Measurements from ENCODE around the gene LARP6.
A peak's percentile ranks its signal among the peaks of the same experiment; 100 is the strongest.
"Not testable (repeated sequence)": the region's sequence is repeated elsewhere in the genome, so short reads cannot be mapped to it uniquely, and the experiment has no call there.

The LARP6 gene

DNA sequence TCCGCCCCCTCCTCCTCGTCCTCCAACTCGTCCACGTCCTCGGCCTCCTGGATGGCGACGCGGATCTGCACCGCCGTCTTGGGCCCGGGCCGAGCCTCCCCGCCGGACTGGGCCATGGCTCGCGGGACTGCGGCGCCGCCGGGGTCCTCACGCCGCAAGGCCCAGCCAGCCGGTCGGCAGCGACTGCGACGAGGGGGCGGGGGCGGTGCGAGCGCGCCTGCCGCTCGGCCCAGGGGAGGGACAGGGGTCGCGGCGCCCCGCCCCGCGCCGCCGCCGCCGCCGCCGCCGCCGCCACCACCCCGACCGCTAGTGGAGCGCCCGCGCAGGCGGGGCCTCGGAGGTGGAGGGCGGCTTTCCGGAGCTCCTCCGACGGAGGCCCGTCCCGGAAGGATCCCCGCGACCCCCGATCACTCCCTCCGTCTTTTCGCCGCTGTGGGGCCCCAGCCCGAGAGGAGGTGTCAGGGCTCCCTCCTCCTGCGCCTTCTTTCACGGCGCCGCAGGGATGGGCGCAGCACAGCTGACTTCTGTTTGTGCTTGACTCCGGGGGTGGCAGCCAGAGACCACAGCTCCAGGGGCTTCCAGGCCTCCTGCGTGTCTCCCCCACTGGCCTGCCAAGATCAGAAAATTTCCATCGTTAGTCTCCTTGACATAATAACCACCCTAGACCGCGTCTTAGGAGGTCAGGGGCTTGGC is at the start of gene LARP6:
Gene LARP6 (minus strand): TSS at position 185 of the 693 bp plus-strand sequence. CDS start 69 bp downstream, at position 116.
- peak; percentile 25 for DNase-seq

- DNase-seq, result no peak
Measured at GRCh38 chr15:70902107-70902506, 48.1 kb upstream of the LARP6 start.

- no peak for DNase-seq
Measured at GRCh38 chr15:70892912-70893560, 39.1 kb upstream of the LARP6 start.

DNA sequence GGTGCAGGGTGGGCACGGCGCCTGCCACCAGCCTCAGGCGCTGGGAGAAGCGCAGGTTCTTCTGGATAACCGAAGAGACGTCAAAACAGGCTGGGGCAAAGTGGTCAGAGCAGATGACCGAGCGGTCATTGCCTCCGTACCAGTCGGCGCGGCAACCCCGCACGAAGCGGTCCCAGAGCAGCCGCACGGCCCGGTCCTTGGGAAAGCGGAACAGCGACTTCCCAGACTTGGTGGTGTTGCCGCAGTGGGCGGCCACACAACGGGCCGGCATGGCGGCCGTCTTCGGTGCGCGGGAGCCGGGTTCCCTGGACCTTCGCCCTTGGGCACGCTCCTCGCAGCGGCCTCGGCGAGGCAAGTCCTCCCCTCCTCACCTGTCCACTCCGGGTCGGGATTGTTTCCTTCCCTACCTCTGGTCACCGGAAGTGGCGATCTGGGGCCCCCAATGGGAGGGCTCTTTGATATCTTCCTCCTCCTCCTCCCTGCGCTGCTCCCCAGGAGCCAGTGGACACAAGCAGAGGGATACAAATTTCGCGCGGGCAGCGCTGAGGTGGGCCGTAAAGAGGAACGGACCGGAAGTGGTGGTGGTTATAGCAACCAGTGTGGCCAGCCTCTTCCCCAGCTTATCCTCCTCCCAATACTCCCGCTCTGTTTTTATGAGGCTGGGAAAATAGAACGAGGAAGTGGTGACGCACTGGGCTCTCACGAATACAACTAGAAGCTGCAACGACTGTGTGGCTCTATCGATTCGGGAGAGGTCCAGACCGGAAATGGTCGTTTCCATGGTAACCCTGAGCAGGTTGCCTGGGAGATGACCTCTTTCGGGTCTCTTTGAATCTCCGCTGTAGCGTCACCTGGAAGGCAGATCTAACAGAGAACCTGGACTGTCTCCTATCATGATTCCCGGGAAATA is 38.3 kb upstream of the LARP6 start, which contains the start of the genes LRRC49 and THAP10:
Gene LRRC49 (plus strand): TSS at position 825 of the 910 bp plus-strand sequence. CDS start 69 bp downstream, at position 894.
Gene THAP10 (minus strand): TSS at position 432 of the 910 bp plus-strand sequence. CDS start 161 bp downstream, at position 271.
- DNase-seq, result peak; percentile 32

- DNase-seq, result no peak
Measured at GRCh38 chr15:70882361-70882760, 28.4 kb upstream of the LARP6 start.

DNA sequence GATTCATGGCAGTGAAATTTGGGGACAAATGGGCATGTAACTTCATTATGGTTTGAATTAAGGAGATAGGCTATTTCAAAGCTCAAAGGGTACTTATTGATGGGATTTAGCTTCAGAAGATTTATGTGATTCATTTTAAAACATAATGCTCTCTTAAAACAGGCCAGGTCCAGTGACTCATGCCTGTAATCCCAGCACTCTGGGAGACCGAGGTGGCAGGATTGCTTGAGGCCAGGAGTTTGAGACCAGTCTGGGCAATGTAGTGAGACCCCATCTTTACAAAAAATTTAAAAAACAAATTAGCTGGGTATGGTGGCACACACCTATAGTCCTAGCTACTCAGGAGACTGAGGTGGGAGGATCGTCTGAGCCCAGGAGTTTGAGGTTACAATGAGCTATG is 26.8 kb upstream of the LARP6 start:
- no peak for DNase-seq

DNA sequence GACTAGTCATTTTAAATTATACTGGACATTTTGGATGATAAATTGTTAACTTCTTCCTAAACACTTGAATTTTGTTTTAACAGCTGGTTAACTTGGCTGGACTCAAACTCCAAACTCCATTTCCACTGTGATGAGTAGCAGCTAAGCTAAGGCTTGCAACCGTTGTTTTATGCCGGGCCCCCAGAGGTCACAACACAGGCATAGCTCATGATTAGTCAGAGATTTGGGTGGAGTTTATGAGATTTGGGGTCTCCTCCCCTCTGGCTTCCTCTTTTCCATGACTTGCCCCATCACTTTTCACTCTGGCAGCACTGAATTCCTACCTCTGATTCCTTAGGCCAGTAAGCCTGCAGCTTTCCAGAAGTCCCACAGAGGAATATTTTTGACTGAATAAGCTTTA is 25.4 kb upstream of the LARP6 start:
- no peak for DNase-seq

DNA sequence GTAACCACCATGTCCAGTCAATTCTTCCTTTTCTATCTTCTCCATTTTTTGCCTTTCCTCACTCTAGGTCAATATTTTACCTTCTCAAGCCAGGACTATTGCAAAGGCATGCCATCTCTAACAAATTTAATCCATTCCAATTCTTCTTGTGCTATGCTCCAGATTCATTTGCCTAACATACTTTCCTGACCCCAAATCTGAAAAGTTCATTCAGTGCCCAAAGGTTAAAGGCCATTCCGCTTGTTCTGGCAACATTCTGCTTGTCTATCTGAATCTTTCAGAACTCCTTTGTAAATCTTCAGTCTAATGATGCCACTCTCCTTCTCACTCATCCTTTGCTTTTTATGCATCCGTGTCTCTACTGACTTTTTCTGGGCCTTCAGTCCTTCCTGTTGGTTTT is 22.7 kb upstream of the LARP6 start:
- no peak for DNase-seq

GRCh38 chr15:70876011-70876410 is 22.1 kb upstream of the LARP6 start:
- no peak for DNase-seq

GRCh38 chr15:70875001-70875782 is 21.2 kb upstream of the LARP6 start:
- no peak for DNase-seq

DNA sequence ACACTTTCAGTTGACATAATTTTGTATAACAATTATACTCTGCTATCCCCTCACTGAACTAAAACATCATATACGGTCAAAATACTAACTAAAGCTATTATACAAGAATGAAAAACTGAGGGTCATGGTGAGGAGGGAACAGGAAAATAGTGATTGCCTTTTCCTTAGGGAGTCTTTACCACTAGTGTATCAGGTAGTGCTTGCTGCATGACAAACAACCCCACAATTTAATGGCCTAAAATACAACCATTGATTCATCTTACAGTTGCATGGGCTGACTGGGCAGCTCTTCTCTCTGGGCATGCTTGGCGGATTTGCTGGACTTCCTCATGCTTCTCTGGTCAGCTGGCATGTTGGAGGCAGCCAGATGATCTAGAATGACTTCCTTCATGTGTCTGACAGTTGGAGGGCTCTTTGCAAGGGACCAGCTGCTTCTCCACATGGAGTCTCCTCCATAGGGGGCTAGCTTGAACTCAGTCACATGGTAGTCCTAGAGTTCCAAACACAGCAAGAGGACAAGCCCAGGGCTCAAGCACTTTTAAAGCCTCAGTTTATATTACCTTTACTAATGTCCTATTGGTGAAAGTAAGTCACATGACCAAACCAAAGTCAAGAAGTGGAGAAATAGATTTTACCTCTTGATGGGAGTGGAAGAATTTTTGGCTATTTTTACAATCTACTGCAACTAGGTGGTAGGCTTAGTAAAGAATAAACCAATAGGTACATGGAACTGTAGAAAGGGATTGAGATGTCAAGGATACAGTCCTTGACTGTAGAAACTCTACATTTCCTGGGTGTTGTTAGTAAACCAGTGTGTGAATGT is 19.5 kb upstream of the LARP6 start:
- no peak for DNase-seq

- DNase-seq, result not testable (repeated sequence)
Measured at GRCh38 chr15:70871490-70871889, 17.5 kb upstream of the LARP6 start.

DNA sequence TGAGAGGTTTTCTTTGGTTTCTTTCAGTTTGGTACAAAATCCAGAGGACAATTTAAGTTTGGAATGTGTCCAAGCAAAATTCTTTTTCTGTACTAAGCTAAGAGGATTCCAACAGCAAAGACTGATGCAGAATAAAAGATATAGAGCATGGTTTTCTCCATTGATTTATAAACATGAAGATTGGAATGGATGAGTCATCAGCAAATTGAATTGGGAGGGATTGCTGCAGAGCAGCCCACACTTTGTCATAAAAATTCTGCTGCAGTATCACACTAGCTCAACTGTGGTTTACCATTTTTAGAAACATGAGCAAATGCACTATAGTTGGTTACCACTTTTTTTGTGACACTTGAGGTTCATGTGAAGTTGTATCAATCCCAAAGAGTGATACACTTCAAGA is 16.1 kb upstream of the LARP6 start:
- DNase-seq, result no peak

DNA sequence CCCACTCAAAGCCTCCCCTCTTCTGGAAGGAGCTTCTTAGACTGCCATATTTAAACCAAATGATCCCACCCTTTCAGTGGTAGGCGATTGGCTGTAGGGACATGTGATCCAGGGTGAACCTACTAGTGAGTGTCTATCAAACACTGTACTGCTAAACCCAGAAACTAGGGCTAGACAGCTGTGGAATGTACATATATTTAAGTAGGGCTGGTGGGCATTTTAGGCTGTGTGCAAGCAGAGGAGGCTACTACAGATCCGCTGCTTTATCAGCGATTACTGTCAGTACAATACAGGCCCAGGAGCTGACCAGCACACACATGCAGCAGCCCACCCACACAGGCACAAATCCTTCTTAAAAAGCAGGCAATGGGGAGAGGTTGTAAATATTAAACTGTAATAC is 15.4 kb upstream of the LARP6 start:
- no peak for DNase-seq

DNA sequence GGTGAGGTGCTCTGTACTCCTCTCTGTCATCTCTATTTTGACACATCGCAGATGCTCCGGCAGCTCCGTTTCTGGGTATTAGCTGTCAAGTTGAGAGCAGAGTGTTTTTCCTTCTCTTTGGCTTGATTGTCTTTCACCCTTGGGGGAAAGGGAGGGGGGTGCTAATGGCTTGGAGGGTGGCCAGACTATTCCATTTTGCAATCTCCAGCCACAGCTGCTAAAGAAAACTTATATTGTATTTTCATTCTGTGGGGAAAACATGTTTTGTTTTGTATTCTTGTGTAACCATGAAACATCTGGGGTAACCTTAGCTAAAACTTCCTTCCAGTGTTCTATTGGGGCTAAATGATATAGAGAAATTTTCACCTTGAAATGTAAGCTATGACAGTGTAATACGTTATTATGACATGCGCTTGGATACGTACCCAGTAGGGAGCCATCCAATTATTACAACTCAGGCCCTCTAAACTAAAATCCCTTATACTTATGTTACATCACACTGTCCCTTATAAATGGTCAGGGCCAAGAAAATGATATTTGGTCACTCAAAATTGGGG is 14.0 kb upstream of the LARP6 start:
- DNase-seq, result no peak

DNA sequence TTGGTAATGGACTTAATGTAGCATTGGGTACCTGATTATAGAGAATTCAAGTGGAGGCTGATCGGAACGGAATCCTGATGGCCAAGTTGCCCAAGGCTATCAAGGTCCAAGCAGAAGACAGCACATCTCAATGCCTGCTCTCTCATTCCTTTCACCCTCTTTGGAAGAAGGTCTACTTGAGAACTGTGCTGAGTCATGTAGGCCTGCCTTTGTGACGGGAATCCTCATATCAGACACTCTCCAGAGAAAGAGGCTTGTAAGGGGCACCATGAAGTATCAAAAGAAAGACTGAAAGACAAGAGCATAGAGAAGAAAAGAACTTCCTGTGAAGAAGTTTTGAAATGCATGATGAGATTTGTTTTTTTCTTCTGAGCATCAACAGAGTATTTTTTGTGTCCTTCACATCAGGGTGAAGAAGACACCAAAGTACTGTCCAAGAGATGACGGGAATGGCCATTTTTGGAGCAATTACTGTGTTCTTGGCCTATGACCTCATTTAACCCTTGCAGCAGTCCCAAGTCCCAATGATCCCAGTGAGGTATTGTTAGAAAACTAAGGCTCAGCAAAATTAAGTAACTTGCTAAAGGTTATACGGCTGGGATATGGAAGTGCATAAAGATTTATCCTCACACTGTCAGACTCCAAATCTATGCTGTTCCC is 13.2 kb upstream of the LARP6 start:
- no peak for DNase-seq

DNA sequence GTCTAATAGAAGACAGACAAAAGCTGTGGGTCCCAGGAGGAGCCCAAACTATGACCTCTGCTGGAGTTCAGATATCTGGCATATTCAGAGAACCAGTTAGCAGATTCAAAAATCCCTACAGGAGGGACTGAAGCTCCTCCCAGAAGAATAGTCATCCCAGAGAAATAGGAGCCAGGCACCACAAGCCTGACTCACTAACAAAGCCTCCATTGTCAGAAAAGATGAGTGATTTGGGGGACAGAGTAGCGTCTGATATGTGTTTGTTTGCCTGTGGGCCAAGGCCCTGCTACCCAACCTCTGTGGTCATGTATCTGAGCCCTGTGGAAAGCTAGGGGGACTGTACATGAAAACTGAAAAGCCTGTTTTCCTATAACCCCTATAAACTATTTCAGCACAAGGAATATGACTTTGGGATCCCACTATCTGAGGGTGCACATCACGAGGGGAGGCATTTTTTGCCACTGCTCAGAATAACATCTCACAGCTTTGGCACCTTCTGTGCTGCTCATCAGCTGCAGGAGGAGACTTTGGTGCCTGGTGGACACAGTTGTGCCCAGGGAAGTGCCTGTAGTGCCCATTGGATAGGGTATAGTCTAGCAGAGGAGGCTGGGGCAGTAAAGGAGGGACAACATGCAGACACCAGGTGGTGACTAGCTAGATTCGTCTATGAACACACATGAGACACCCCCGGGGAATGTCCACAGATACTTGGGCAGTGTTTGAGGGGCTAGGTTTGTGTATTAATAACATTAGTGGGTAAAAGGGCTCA is 9.7 kb upstream of the LARP6 start:
- no peak for DNase-seq

GRCh38 chr15:70859998-70860397 is 6.0 kb upstream of the LARP6 start:
- DNase-seq, result no peak

DNA sequence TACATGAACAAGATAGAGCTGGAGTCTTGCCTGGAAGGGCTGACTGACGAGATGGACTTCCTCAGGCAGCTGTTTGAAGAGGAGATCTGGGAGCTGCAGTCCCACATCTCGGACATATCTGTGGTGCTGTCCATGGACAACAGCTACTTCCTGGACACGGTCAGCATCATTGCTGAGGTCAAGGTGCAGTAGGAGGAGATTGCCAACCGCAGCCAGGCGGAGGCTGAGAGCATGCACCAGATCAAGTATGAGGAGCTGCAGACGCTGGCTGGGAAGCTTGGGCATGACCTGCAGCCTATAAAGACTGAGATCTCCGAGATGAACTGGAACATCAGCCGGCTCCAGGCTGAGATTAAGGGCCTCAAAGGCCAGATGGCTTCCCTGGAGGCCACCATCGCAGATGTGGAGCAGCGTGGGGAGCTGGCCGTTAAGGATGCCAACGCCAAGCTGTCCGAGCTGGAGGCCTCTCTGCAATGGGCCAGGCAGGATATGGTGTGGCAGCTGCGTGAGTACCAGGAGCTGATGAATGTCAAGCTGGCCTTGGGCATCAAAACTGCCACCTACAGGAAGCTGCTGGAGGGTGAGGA is 5.5 kb upstream of the LARP6 start:
- DNase-seq, result no peak

All from CD4-positive, alpha-beta T cell treated with Interleukin-6 for 4 hours (primary cell).